AG09309 (cell line): Measurements from ENCODE around the gene FAM98C.
"Not testable (repeated sequence)": the region's sequence is repeated elsewhere in the genome, so short reads cannot be mapped to it uniquely, and the experiment has no call there.

Experiments
- DNase-seq: peaks from one replicate; pipeline ENCODE4 v3.0.0-alpha.2; 2010; ENCODE audit warnings: low read depth
- H3K4me3 ChIP-seq: 2 replicates; pipeline ENCODE4 v1.5.1; 2011; ENCODE audit warnings: mild to moderate bottlenecking, low read depth, low read length, moderate library complexity; ENCODE audit not compliant: control insufficient read depth
- TF ChIP-seq, protein P1 (sequence below): IDR thresholded peaks from 2 replicates; pipeline ENCODE4 v1.5.1; 2011; ENCODE audit warnings: mild to moderate bottlenecking, low read depth, low read length, inconsistent platforms; ENCODE audit not compliant: insufficient read depth, control insufficient read depth; ENCODE audit errors: missing control alignments

FAM98C gene

DNA sequence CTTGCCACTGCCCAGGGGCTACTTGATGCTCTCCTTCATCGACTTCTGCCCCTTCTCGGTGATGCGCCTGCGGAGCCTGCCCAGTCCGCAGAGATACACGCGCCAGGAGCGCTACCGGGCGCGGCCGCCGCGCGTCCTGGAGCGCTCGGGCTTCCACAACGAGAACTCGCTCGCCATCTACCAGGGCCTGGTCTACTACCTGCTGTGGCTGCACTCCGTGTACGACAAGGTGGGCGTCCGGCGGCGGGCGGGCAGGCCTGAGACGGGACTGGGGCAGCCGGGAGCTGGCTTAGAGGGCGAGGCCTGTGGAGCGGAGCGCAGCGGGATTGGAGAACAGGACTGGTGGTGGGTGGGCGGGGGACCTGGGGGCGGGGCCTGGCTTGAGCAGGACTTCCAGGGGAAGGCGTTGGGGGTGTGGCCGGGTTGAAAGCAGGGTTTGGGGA, 41.2 kb upstream of the FAM98C start:
- TF ChIP-seq, protein P1, sequence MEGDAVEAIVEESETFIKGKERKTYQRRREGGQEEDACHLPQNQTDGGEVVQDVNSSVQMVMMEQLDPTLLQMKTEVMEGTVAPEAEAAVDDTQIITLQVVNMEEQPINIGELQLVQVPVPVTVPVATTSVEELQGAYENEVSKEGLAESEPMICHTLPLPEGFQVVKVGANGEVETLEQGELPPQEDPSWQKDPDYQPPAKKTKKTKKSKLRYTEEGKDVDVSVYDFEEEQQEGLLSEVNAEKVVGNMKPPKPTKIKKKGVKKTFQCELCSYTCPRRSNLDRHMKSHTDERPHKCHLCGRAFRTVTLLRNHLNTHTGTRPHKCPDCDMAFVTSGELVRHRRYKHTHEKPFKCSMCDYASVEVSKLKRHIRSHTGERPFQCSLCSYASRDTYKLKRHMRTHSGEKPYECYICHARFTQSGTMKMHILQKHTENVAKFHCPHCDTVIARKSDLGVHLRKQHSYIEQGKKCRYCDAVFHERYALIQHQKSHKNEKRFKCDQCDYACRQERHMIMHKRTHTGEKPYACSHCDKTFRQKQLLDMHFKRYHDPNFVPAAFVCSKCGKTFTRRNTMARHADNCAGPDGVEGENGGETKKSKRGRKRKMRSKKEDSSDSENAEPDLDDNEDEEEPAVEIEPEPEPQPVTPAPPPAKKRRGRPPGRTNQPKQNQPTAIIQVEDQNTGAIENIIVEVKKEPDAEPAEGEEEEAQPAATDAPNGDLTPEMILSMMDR, result peak; percentile 20
- H3K4me3 ChIP-seq, result peak overlapping the region; percentile 70
- DNase-seq, result no peak

DNA sequence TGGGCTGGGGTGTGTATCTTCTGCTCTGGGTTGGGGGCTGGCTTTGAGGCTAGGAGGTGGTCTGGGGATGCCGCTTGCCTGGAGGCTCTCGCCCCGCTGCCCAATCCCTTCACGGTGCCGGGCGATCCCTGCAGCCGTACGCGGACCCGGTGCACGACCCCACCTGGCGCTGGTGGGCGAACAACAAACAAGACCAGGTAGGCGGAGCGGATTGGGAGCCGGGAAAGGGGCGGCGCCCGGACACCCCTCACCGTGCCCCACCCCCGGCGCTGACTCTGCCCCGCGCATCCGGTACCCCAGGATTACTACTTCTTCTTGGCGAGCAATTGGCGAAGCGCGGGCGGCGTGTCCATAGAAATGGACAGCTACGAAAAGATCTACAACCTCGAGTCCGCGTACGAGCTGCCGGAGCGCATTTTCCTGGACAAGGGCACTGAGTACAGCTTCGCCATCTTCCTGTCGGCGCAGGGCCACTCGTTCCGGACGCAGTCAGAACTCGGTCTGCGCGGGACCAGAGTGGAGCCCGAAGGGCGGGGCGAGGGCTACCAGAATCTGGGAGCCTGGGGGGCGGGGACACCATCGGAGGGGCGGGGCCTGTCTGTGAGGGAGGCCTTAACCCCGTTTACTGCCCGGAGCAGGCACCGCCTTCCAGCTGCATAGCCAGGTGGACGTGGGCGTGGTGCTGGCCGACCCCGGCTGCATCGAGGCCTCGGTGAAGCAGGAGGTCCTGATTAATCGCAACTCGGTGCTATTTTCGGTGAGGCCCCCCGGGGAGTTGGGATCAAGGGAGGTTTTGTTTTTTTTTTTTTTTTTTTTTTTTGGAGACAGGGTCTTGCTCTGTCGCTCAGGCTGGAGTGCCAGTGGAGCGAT, 40.6 kb upstream of the FAM98C start:
- TF ChIP-seq, protein P1, result no peak
- no peak for DNase-seq
- peak overlapping the region; percentile 70 for H3K4me3 ChIP-seq

DNA sequence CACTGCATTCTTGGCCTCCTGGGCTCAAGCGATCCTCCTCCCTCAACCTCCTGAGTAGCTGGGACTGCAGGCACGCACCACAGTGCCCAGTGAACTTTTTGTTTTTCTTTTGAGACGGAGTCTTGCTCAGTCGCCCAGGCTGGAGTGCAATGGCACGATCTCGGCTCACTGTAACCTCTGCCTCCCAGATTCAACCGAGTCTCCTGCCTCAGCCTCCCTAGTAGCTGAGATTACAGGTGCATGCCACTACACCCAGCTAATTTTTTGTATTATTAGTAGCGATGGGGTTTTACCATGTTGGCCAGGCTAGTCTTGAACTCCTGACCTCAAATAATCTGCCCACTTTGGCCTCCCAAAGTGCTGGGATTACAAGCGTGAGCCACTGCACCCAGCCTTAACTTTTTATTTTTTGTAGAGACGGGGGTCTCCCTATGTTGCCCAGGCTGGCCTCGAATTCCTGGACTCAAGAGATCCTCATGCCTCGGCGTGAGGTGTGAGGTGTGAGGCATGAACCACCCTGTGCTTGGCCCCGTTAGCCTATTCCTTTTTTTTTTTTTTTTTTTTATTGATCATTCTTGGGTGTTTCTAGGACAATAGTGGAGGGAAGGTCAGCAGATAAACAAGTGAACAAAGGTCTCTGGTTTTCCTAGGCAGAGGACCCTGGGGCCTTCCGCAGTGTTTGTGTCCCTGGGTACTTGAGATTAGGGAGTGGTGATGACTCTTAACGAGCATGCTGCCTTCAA, 39.8 kb upstream of the FAM98C start:
- H3K4me3 ChIP-seq, result peak overlapping the region; percentile 70; the same call in 1 of the 2 replicates
- not testable (repeated sequence) for DNase-seq

DNA sequence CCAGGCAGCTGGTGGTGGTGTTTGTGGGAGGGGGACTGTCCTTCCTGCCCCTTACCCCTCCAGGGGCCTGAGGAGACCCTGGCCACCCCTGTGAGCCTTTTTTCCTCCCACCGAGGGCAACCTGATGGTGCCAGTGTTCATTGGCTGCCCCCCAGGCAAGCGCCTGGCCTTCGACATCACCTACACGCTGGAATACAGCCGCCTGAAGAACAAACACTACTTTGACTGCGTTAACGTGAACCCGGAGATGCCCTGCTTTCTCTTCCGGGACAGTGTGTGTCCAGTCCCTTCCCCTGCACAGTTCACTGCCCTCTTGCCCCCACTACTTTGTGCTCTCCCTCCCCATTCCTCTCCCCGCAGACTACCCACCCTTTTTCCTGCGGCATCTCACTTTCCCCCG, 35.9 kb upstream of the FAM98C start:
- DNase-seq, result no peak
- TF ChIP-seq, protein P1, result no peak
- no peak overlapping the region for H3K4me3 ChIP-seq

DNA sequence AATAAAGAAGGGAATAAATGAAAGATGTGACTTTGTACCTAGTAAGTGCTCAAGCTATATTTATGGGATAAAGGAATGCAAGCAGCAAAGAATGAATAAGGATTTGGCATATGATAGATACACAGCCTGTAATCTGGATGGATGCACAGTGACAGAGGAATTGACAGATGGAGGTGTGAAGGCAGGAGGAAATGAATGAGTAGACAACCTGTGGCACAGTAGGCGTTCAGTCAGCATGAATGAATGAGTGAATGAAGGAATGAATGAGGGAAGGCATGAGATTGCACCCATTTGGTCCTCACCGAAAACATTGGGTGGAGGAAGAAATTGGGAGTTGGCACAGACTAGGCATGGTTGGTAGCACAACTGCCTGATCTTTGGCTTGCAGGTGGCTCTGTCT, 33.3 kb upstream of the FAM98C start:
- no peak overlapping the region for H3K4me3 ChIP-seq
- no peak for DNase-seq
- TF ChIP-seq, protein P1, result no peak

DNA sequence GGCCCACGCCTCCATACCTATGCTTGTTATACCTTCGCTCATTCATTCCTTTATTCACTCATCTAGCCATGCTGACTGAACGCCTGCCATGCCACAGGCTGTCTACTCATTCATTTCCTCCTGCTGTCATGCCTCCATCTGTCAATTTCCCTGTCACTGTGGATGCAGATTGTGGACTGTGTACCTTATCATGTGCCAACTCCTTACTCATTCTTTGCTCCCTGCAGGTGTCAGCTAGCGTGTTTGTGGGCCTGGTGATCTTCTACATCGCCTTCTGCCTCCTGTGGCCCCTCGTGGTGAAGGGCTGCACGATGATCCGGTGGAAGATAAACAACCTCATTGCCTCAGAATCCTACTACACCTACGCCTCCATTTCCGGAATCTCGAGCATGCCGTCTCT, 32.6 kb upstream of the FAM98C start:
- TF ChIP-seq, protein P1, result no peak
- H3K4me3 ChIP-seq, result no peak overlapping the region

DNA sequence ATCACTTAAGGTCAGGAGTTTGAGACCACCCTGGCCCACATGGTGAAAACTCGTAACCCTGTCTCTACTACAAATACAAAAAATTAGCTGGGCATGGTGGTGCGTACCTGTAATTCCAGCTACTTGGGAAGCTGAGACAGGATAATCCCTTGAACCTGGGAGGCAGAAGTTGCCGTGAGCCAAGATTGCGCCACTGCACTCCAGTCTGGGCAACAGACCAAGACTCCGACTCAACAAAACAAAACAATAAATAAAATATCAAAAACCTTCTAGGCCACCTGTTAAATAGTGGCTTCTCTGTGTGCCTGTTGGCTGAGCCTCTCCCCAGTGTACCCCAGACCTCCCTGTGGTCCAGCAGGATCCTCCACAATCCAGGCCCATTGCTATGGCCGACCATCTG, 31.8 kb upstream of the FAM98C start:
- H3K4me3 ChIP-seq, result no peak overlapping the region
- DNase-seq, result no peak
- TF ChIP-seq, protein P1, result no peak

More for the DNA sequence above, 32.6 kb upstream of the FAM98C start:
- DNase-seq, result no peak
